ENCODE data around the gene FUCA1.

- TF ChIP-seq CTCF (IDR thresholded peaks at IDR 0.05; ENCODE audit: low read depth, low read length): no peak
- no peak for TF ChIP-seq EZH2phosphoT487 (IDR thresholded peaks at IDR 0.05; ENCODE audit: low read depth)
These were observed 29.0 kb upstream of the FUCA1 start for GRCh38 chr1:23897083-23897482.
